Esophagus muscularis mucosa (tissue), 4 donors: ENCODE results near the gene LRRC10B.

Source experiments
- EP300 ChIP-seq: sonication (generic); formaldehyde crosslinking; IDR thresholded peaks from one replicate; pipeline ENCODE4 v1.6.1; 2017; ENCODE audit warnings: antibody characterized with exemption
- POLR2A ChIP-seq: fragments of 450-650 bp; IDR thresholded peaks from one replicate; pipeline ENCODE4 v1.6.1; 2017; ENCODE audit warnings: antibody characterized with exemption, moderate library complexity, mild to moderate bottlenecking, low read depth
- TF ChIP-seq, protein P1 (sequence below), 3 experiments: fragments of 200-600 bp in 2 of 3; fragments of 450-650 bp in 1 of 3; sonication (generic) in 2 of 3; IDR thresholded peaks; one replicate each; pipeline ENCODE4 v1.5.1; 2017 to 2019; ENCODE audit warnings: antibody characterized with exemption in 3 of 3, mild to moderate bottlenecking in 2 of 3, moderate library complexity in 1 of 3

GRCh38 chr11:61522881-61523280 is 14.3 kb downstream of the LRRC10B start:
- TF ChIP-seq, protein P1, sequence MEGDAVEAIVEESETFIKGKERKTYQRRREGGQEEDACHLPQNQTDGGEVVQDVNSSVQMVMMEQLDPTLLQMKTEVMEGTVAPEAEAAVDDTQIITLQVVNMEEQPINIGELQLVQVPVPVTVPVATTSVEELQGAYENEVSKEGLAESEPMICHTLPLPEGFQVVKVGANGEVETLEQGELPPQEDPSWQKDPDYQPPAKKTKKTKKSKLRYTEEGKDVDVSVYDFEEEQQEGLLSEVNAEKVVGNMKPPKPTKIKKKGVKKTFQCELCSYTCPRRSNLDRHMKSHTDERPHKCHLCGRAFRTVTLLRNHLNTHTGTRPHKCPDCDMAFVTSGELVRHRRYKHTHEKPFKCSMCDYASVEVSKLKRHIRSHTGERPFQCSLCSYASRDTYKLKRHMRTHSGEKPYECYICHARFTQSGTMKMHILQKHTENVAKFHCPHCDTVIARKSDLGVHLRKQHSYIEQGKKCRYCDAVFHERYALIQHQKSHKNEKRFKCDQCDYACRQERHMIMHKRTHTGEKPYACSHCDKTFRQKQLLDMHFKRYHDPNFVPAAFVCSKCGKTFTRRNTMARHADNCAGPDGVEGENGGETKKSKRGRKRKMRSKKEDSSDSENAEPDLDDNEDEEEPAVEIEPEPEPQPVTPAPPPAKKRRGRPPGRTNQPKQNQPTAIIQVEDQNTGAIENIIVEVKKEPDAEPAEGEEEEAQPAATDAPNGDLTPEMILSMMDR (IDR thresholded peaks at IDR 0.05) = no peak
- TF ChIP-seq POLR2A = no peak
- TF ChIP-seq EP300 = no peak
